Stimulated activated CD4-positive, alpha-beta T cell treated with anti-CD3 and anti-CD28 coated beads, Interleukin-1b, Interleukin-23, amount 100 ng/mL, for 1 hour (primary cell): Measurements from ENCODE around the gene MYDGF.
"Not testable (repeated sequence)": the region's sequence is repeated elsewhere in the genome, so short reads cannot be mapped to it uniquely, and the experiment has no call there.

Experiments used
- DNase-seq, 2 donors: peaks; one replicate each; pipeline ENCODE4 v3.0.0-alpha.2; 2020; ENCODE audit warnings: low read depth in 2 of 2

MYDGF gene

GRCh38 chr19:4699826-4700692, 29.9 kb upstream of the MYDGF start:
- DNase-seq = no peak

- no peak for DNase-seq
These were observed 27.2 kb upstream of the MYDGF start for GRCh38 chr19:4697304-4697703.

GRCh38 chr19:4695224-4695731, 25.1 kb upstream of the MYDGF start:
- no peak for DNase-seq

- no peak for DNase-seq
These were observed 24.3 kb upstream of the MYDGF start for GRCh38 chr19:4694211-4694987.

GRCh38 chr19:4693471-4694121, 23.5 kb upstream of the MYDGF start:
- no peak for DNase-seq

- no peak for DNase-seq
These were observed 22.9 kb upstream of the MYDGF start for GRCh38 chr19:4693078-4693350.

- DNase-seq = no peak
These were observed 22.3 kb upstream of the MYDGF start for GRCh38 chr19:4692251-4693077.

GRCh38 chr19:4691373-4691772, 21.2 kb upstream of the MYDGF start:
- DNase-seq = no peak

GRCh38 chr19:4690361-4690760, 20.2 kb upstream of the MYDGF start:
- no peak for DNase-seq

- DNase-seq = no peak
These were observed 19.3 kb upstream of the MYDGF start for GRCh38 chr19:4689403-4689802.

- no peak for DNase-seq
These were observed 18.4 kb upstream of the MYDGF start for GRCh38 chr19:4688587-4688986.

GRCh38 chr19:4687396-4687795, 17.3 kb upstream of the MYDGF start:
- no peak for DNase-seq

GRCh38 chr19:4686700-4687099, 16.6 kb upstream of the MYDGF start:
- no peak for DNase-seq

GRCh38 chr19:4684312-4685095, 14.4 kb upstream of the MYDGF start:
- DNase-seq = no peak

- DNase-seq = no peak
These were observed 12.5 kb upstream of the MYDGF start for GRCh38 chr19:4682417-4683200.

- DNase-seq = not testable (repeated sequence)
These were observed 9.9 kb upstream of the MYDGF start for GRCh38 chr19:4680021-4680420.

GRCh38 chr19:4678881-4679790, 9.0 kb upstream of the MYDGF start:
- no peak for DNase-seq

- no peak for DNase-seq
These were observed 7.0 kb upstream of the MYDGF start for GRCh38 chr19:4676955-4677731.
